Kidney epithelial cell (primary cell): Measurements from ENCODE around the gene SNHG17. TPM values are rescaled to one million over a fixed set of nuclear protein-coding genes. Genes with fewer than 3 reads are reported as not detected.
"Not testable (repeated sequence)": the region's sequence is repeated elsewhere in the genome, so short reads cannot be mapped to it uniquely, and the experiment has no call there.

Experiments
- DNase-seq: peaks from one replicate; pipeline ENCODE4 v3.0.0-alpha.2; 2010; ENCODE audit warnings: low read depth
- H3K27me3 ChIP-seq: 2 replicates; pipeline ENCODE4 v1.6.0; 2011; ENCODE audit warnings: low read length; ENCODE audit not compliant: control insufficient read depth, insufficient read depth
- H3K36me3 ChIP-seq: 2 replicates; pipeline ENCODE4 v1.5.1; 2011; ENCODE audit warnings: low read length; ENCODE audit not compliant: control insufficient read depth, insufficient read depth
- H3K4me3 ChIP-seq: 2 replicates; pipeline ENCODE4 v1.5.1; 2011; ENCODE audit warnings: low read depth, mild to moderate bottlenecking, control low read depth, low read length
- CTCF ChIP-seq: IDR thresholded peaks from 2 replicates; pipeline ENCODE4 v1.5.1; 2011; ENCODE audit warnings: mild to moderate bottlenecking, moderate library complexity, low read length, control low read depth, inconsistent platforms; ENCODE audit not compliant: insufficient read depth, poor library complexity, severe bottlenecking
- total RNA-seq: library from RNA; depleted of rRNA; stranded (reverse); fragments of >200 nt; gene quantifications from 2 replicates; pipeline ENCODE4 v1.2.3, GENCODE V29; 2015

SNHG17 gene
- total RNA-seq, 1 donor from 2014 or later: 34.2 TPM

GRCh38 chr20:38471987-38472512 is 36.9 kb upstream of the SNHG17 start:
- Histone ChIP-seq H3K4me3 (peak overlapping the region; percentile 85), H3K27me3 (no peaks in the 10 kb centered on the region), H3K36me3 (no peaks in the 10 kb centered on the region)
- no peak for TF ChIP-seq CTCF
- DNase-seq: no peak

DNA sequence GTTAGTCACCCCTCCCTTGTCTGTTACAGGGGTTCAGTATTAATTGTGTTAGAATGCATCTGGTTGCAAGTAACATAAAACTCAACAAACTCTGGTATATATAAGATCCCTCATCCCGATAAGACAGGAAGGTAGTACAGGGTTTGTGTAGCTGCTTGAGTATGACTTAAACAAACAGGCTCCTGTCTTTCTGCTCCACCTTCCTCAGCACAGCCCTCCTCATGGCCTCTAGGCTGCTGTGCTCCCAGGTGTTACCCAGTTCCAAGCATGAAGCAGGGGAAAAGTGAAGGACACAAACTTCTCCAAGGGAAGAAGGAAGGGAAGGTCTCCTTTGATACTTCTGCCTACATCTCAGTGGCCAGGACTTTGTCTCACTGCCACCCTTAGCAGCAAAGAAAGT is 36.1 kb upstream of the SNHG17 start:
- no peak for DNase-seq
- Histone ChIP-seq H3K4me3 (no peak overlapping the region), H3K27me3 (no peaks in the 10 kb centered on the region), H3K36me3 (no peaks in the 10 kb centered on the region)
- no peak for TF ChIP-seq CTCF

- no peak for TF ChIP-seq CTCF
- Histone ChIP-seq H3K4me3 (no peak overlapping the region), H3K27me3 (no peaks in the 10 kb centered on the region), H3K36me3 (no peaks in the 10 kb centered on the region)
- no peak for DNase-seq
These were observed 31.9 kb upstream of the SNHG17 start for GRCh38 chr20:38466983-38467382.

DNA sequence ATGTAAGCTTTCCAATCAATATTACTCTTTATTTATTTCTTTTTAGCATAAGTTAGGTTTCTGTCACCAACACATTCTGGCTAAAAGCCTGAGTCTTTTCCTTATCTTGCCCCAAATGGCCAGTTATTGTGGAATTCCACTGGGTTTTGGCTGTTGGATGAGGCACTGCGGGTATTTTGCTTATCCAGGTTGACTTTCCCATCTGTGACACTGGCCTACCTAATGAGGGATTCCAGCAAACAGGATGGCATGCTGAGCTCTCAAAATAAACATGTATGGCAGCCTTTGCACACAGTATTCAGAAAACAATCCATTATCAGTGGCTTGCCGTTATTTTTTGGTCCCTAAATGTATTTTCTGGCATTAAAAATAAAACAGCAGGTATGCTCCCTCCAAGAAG is 31.0 kb upstream of the SNHG17 start:
- H3K36me3 ChIP-seq: no peaks in the 10 kb centered on the region
- H3K4me3 ChIP-seq: no peak overlapping the region
- TF ChIP-seq CTCF: no peak
- no peak for DNase-seq
- H3K27me3 ChIP-seq: no peaks in the 10 kb centered on the region

GRCh38 chr20:38461569-38461968 is 26.4 kb upstream of the SNHG17 start:
- DNase-seq, H3K4me3 ChIP-seq, H3K36me3 ChIP-seq, H3K27me3 ChIP-seq: not testable (repeated sequence)

DNA sequence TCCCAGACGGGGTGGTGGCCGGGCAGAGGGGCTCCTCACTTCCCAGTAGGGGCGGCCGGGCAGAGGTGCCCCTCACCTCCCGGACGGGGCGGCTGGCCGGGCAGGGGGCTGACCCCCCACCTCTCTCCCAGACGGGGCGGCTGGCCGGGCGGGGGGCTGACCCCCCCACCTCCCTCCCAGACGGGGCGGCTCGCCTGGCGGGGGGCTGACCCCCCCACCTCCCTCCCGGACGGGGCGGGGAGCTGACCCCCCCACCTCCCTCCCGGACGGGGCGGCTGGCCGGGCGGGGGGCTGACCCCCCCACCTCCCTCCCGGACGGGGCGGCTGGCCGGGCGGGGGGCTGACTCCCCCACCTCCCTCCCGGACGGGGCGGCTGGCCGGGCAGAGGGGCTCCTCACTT is 26.0 kb upstream of the SNHG17 start:
- H3K36me3 ChIP-seq, H3K27me3 ChIP-seq, H3K4me3 ChIP-seq, DNase-seq: not testable (repeated sequence)

DNA sequence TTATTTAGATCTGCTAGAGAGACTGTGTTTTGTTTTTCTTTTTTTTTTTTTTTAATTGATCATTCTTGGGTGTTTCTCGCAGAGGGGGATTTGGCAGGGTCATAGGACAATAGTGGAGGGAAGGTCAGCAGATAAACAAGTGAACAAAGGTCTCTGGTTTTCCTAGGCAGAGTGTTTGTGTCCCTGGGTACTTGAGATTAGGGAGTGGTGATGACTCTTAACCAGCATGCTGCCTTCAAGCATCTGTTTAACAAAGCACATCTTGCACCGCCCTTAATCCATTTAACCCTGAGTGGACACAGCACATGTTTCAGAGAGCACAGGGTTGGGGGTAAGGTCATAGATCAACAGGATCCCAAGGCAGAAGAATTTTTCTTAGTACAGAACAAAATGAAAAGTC is 25.5 kb upstream of the SNHG17 start:
- H3K27me3 ChIP-seq, DNase-seq, H3K36me3 ChIP-seq, H3K4me3 ChIP-seq: not testable (repeated sequence)
